T-helper 17 cell (primary cell): ENCODE data around the gene TMEM161A. TPM values are rescaled to one million over a fixed set of nuclear protein-coding genes. Genes with fewer than 3 reads are reported as not detected.
A peak's percentile ranks its signal among the peaks of the same experiment; 100 is the strongest.
"Not testable (repeated sequence)": the region's sequence is repeated elsewhere in the genome, so short reads cannot be mapped to it uniquely, and the experiment has no call there.

Source experiments
- ATAC-seq: fragments of 150-1000 bp; cut with Tn5 transposase; 2 replicates; pipeline ENCODE4 v1.10.0; 2021; ENCODE audit warnings: mild to moderate bottlenecking, moderate library complexity
- DNase-seq, 3 donors: peaks; one replicate each; pipeline versions ENCODE4 v3.0.0 to v3.0.0-alpha.2; 2020 to 2021
- H3K9me3 ChIP-seq: one replicate; pipeline ENCODE4 v1.7.0; 2013; ENCODE audit warnings: low read length, mild to moderate bottlenecking; ENCODE audit not compliant: control insufficient read depth, poor library complexity, severe bottlenecking
- H3K27ac Mint-ChIP-seq: one replicate; pipeline ENCODE4 v1.8.0; 2022; ENCODE audit warnings: mild to moderate bottlenecking, moderate library complexity, mixed read lengths
- H3K27me3 Mint-ChIP-seq: one replicate; pipeline ENCODE4 v1.8.0; 2022; ENCODE audit warnings: mixed read lengths
- H3K36me3 Mint-ChIP-seq: one replicate; pipeline ENCODE4 v1.8.0; 2022; ENCODE audit warnings: low read depth, mixed read lengths
- H3K4me1 Mint-ChIP-seq: one replicate; pipeline ENCODE4 v1.8.0; 2022; ENCODE audit warnings: mild to moderate bottlenecking, mixed read lengths
- H3K4me3 Mint-ChIP-seq: one replicate; pipeline ENCODE4 v1.8.0; 2022; ENCODE audit warnings: mild to moderate bottlenecking, moderate library complexity, mixed read lengths
- total RNA-seq, 4 donors: library from RNA in 2 of 4; stranded (reverse) in 2 of 4; gene quantifications; one replicate each; pipeline ENCODE4 v1.2.3 and lab custom pipeline; 2022 to 2026

Gene TMEM161A
- 10 to 100 TPM; 13.1 to 13.7 TPM for total RNA-seq
- total RNA-seq (lab: John Stamatoyannopoulos, UW): 10.9 to 22.0 reads per million in 2 donors

GRCh38 chr19:19138109-19138981 is at the start of gene TMEM161A:
TSS of gene TMEM161A (minus strand) at chr19:19138478. CDS start at chr19:19138428, 50 bp downstream.
- H3K4me3 Mint-ChIP-seq: peak within 1 kb of the TSS; percentile 99
- peaks cover 19% of the 10 kb centered on the region for H3K4me1 Mint-ChIP-seq
- ATAC-seq (peak; percentile 100), DNase-seq (peak; percentile 81 to 91 (median 89))
- H3K9me3 ChIP-seq: no peaks in the 10 kb centered on the region
- H3K36me3 Mint-ChIP-seq: peaks cover 2% of the 10 kb centered on the region
- no peaks in the 10 kb centered on the region for H3K27me3 Mint-ChIP-seq
- H3K27ac Mint-ChIP-seq: peak within 1 kb of the TSS; percentile 98

DNA sequence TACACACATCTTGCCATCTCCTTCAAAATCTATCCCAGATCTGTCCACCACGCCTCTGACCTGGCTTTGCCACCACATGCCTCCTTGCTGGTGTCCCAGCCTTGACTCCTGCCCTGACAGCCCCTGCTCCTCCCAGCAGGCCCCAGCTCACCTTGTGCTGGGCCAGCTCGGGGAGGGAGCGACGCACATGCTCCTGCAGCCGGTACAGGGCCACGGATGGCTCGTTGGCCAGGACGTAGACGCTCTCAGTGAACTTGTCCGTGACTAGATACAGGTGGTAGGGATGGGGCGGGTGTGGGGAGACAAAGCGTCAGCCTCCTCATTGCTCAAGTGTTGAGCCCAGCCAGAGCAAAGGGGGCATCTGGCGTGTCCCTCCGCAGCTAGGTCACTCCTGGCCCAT is 48.5 kb upstream of the TMEM161A start:
- Mint-ChIP-seq H3K4me1 (peaks cover 28% of the 10 kb centered on the region), H3K27ac (no peak overlapping the region), H3K4me3 (no peak overlapping the region), H3K36me3 (peaks cover 3% of the 10 kb centered on the region), H3K27me3 (no peaks in the 10 kb centered on the region)
- no peak for ATAC-seq
- no peaks in the 10 kb centered on the region for H3K9me3 ChIP-seq
- no peak for DNase-seq

DNA sequence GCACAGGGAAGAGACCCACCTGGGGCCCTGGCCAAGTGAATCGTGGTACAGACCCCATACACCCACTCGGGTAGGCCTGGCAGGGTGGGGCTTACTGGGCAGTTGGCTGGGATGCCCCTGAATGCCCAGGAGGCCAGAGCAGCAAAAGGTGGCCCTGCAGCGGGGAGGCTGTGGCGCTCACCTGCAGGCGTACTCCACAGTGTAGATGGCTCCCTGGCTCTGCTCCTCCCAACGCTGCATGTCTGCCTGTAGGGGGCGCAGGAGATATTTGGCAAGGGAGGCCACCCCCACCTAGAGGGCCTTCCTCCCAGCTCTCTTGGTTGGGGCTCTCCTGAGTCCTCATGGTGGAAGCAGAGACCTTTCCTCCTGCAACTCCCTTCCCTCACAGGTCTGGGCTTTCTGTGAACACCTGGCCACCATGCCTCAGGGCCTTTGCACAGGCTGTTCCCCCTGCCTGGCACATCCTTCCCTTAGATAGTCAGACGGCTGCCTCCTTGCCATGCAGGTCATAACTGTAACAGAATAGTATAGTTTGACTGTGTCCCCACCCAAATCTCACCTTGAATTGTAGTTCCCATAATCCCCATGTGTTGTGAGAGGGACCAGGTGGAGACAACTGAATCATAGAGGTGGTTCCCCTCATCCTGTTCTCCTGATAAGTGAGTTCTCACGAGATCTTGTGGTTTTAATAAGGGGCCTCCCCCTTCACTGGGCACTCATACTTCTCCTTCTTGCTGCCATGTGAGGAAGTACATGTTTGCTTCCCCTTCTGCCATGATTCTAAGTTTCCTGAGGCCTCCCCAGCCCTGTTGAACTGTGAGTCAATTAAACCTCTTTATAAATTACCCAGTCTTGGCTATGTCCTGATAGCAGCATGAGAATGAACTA is 47.8 kb upstream of the TMEM161A start:
- H3K36me3 Mint-ChIP-seq: peaks cover 3% of the 10 kb centered on the region
- H3K9me3 ChIP-seq: no peaks in the 10 kb centered on the region
- ATAC-seq (peak; percentile 89), DNase-seq (peak; percentile 43 to 54 (median 49))
- H3K27ac Mint-ChIP-seq: no peak overlapping the region
- H3K27me3 Mint-ChIP-seq: no peaks in the 10 kb centered on the region
- peaks cover 27% of the 10 kb centered on the region for H3K4me1 Mint-ChIP-seq
- H3K4me3 Mint-ChIP-seq: peak overlapping the region; percentile 19

DNA sequence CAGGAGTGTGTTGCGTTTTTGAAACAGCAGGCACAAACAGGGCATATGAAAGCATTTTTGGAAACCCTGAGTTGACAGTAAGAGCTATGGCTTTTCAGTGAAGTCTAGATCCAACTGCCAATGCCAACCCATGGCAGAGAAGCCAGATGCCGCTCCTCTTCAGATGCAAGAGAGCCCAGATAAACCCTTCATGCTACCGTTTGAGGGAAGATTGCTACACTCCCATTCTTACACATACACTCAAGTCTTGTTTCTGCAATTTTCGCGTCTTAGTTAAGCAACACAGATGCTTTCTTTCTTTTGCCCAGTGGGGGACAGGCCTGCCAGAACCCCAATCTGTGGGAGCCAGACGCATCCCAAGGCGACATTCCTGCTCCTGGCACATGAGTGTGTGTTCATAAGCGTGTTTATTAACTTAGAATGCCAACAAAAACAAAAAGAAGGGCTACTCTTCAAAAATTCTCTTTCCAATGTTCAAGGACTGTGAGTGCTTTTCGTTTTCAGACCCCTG is 43.3 kb upstream of the TMEM161A start:
- Mint-ChIP-seq H3K4me3 (no peak overlapping the region), H3K4me1 (peaks cover 14% of the 10 kb centered on the region), H3K36me3 (peaks cover 3% of the 10 kb centered on the region), H3K27me3 (no peaks in the 10 kb centered on the region), H3K27ac (no peak overlapping the region)
- no peak for DNase-seq
- no peaks in the 10 kb centered on the region for H3K9me3 ChIP-seq
- ATAC-seq: no peak

DNA sequence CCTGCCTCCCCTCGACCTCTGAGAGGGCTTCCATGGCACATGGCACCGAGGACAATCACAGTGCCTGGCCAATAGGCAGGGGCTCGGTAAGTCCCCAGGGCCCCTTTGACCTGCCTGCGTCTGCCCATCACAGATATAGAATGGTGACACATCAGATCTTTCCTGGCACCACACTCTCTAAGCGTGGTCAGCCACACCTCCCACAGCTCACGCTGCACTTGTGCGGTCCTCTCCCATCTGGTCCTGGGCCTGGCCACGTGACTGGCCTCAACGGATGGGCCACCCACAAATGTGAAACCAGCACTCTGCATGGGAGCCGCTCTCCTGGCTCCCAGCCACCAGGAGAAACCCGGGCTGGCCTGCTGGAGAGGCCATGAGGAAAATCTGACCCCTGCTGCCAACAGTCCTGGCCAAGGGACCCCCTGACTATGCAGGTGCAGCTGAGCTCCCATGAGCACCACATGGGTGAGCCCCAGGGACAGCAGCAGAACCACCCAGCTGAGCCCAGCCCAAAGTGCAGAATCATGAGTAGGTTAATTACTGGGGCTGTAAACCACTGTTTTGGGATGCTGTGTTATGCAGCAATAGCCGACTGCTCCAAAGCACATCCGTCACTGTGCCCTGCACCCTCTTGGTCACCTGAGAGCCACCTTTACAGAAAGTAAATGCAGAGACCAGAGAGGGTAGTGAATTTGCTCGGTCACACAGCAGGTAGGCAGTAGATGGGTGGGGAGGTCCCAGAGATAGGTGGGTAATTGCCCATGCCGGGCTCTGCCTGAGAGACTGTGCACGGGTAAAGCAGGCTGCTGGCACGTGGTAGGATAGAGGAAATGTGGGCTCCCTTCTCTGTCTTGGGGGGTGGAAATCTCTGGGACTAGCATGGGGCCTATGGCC is 41.5 kb upstream of the TMEM161A start:
- Mint-ChIP-seq H3K27ac (no peak overlapping the region), H3K4me3 (no peak overlapping the region), H3K36me3 (peaks cover 3% of the 10 kb centered on the region), H3K27me3 (no peaks in the 10 kb centered on the region), H3K4me1 (peaks cover 11% of the 10 kb centered on the region)
- no peak for DNase-seq
- ATAC-seq: no peak
- H3K9me3 ChIP-seq: no peaks in the 10 kb centered on the region

GRCh38 chr19:19176950-19177349 is 38.7 kb upstream of the TMEM161A start:
- Mint-ChIP-seq H3K27ac (peak overlapping the region; percentile 87), H3K4me3 (no peak overlapping the region), H3K4me1 (peaks cover 6% of the 10 kb centered on the region), H3K27me3 (no peaks in the 10 kb centered on the region), H3K36me3 (no peaks in the 10 kb centered on the region)
- H3K9me3 ChIP-seq: no peaks in the 10 kb centered on the region
- ATAC-seq: no peak
- no peak for DNase-seq

GRCh38 chr19:19173243-19173642 is 35.0 kb upstream of the TMEM161A start:
- H3K36me3 Mint-ChIP-seq, H3K9me3 ChIP-seq, H3K27ac Mint-ChIP-seq, DNase-seq, ATAC-seq, H3K4me3 Mint-ChIP-seq, H3K27me3 Mint-ChIP-seq: not testable (repeated sequence)
- H3K4me1 Mint-ChIP-seq: peaks cover 14% of the 10 kb centered on the region

DNA sequence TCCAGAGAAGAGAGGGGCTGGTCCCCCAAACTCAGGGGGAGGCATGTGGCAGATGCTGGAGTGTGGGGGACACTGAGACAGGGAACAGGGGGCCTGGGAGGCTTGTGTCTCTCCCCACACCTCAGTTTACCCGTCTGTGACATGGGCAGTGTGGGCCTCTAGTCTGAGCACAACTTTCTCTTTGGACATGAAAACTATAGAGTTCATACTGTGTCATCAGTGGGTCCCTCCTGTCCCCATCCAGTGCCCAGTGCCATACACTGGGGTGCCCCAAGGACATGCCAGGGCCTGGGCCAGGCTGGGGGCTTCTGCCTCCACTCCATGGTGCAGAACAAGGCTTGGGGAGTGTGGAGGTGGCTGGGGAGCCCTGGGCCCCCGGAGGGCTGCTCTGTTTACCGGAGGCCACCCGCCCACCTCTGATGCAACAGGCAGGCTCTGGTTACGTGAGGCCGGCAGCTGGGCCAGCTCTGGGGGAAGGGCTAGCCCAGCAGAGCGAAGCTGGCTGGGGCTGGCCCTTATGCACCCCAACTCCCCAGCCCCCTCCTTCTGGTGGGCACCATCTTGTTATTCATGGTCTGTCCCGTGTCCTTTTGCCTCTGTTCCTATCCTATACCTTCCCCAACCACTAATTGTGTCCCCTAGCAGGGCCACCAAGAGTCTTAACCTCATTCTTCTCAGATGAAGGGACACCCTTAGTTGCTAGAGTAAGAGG is 33.7 kb upstream of the TMEM161A start:
- ATAC-seq (no peak), DNase-seq (no peak)
- Mint-ChIP-seq H3K27ac (peak overlapping the region; percentile 8), H3K36me3 (peaks cover 2% of the 10 kb centered on the region), H3K4me3 (no peak overlapping the region), H3K27me3 (peaks cover 6% of the 10 kb centered on the region), H3K4me1 (peaks cover 14% of the 10 kb centered on the region)
- H3K9me3 ChIP-seq: no peaks in the 10 kb centered on the region

GRCh38 chr19:19170873-19171672 is 32.8 kb upstream of the TMEM161A start:
- DNase-seq: no peak
- Mint-ChIP-seq H3K4me3 (peak overlapping the region; percentile 65), H3K36me3 (peaks cover 2% of the 10 kb centered on the region), H3K27ac (peak overlapping the region; percentile 8), H3K27me3 (peaks cover 6% of the 10 kb centered on the region), H3K4me1 (peaks cover 14% of the 10 kb centered on the region)
- H3K9me3 ChIP-seq: no peaks in the 10 kb centered on the region
- ATAC-seq: no peak

DNA sequence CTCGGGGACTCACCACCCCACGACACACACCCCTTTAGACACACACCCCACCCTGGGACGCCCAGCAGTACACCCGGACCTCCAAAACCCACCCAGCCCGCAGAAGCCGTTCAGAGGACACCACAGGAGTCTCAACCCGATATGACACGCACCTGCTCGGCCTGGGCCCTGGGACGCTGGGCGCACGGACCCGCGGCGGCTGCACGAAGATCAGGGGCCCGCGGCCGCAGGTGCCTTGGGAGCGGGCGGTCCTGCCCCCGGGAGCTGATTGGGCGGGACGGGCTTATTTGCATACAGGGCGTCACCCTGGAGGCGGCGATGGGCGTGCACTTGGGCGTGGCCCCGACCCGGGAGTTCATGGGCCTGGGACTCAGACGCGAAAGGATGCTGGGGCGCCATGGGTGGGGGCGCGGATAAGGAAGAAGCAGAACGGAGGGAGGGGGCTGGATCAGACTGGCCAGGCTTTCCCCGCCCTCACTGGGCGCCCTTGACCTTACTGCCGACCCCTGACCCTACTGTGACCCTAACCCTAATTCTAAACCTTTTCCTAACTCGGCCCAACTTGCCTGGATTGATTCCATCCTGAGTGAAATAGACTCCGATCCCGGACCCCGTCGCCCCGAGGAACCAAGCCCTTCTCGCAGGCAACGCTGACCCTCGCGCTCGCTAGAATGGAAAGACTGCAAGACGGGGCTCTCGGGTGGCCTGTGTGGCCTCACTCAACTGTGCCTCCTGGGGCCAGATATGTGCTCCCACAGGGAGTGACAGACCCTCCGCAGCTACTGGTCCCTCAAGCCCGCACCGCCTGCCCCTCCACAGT is 32.0 kb upstream of the TMEM161A start, which contains the start of gene MEF2B:
Gene MEF2B (minus strand): TSS at position 211 of the 820 bp plus-strand sequence. CDS start 19,528 bp downstream, outside the sequence.
- H3K4me3 Mint-ChIP-seq: peak within 1 kb of the TSS; percentile 78
- no peaks in the 10 kb centered on the region for H3K9me3 ChIP-seq
- peaks cover 6% of the 10 kb centered on the region for H3K27me3 Mint-ChIP-seq
- ATAC-seq (peak; percentile 97), DNase-seq (peak; percentile 66 to 71 (median 66))
- no peak within 1 kb of the TSS for H3K27ac Mint-ChIP-seq
- H3K36me3 Mint-ChIP-seq: peaks cover 2% of the 10 kb centered on the region
- peaks cover 14% of the 10 kb centered on the region for H3K4me1 Mint-ChIP-seq
